Panc1 (cell line): ENCODE measurements around the gene EYS. TPM values are rescaled to one million over a fixed set of nuclear protein-coding genes. Genes with fewer than 3 reads are reported as not detected.

Experiments used
- ATAC-seq: fragments of 200-7000 bp; cut with Tn5 transposase; 2 replicates; pipeline ENCODE4 v1.9.1; 2020; ENCODE audit warnings: mild to moderate bottlenecking, moderate library complexity
- BruUV-seq: library from RNA; stranded (reverse); fragments of 400-500 nt; replicated peaks from 2 replicates; lab custom pipeline; 2021; lab: Mats Ljungman, UMichigan
- CTCF ChIA-PET: fragments of 300-600 bp; sonication (Branson Sonifier 250); formaldehyde crosslinking; loops from one replicate; lab custom pipeline; 2022; ENCODE audit warnings: antibody characterized with exemption; lab: Charles Lee
- POLR2A ChIA-PET: fragments of 300-600 bp; sonication (Branson Sonifier 250); formaldehyde crosslinking; loops from one replicate; lab custom pipeline; 2022; ENCODE audit warnings: antibody characterized with exemption; lab: Charles Lee
- DNase-seq: peaks from one replicate; pipeline ENCODE4 v3.0.0-alpha.2; 2010; ENCODE audit warnings: low read depth, low spot score
- H3K27ac ChIP-seq: 2 replicates; pipeline ENCODE4 v1.5.1; 2011; ENCODE audit warnings: mild to moderate bottlenecking, low read length, inconsistent platforms
- H3K27me3 ChIP-seq: fragments of 200-500 bp; sonication (Bioruptor generic); 2 replicates; pipeline ENCODE4 v1.6.0; 2014; ENCODE audit warnings: low read length, inconsistent platforms; ENCODE audit not compliant: control insufficient read depth, insufficient read depth
- H3K36me3 ChIP-seq: fragments of 200-500 bp; sonication (Bioruptor generic); 2 replicates; pipeline ENCODE4 v1.5.1; 2014; ENCODE audit warnings: inconsistent platforms, mild to moderate bottlenecking, low read length, moderate library complexity; ENCODE audit not compliant: control insufficient read depth, insufficient read depth
- H3K4me1 ChIP-seq: 2 replicates; pipeline ENCODE4 v1.5.1; 2011; ENCODE audit warnings: inconsistent platforms, mild to moderate bottlenecking, low read length, moderate library complexity; ENCODE audit not compliant: control insufficient read depth, insufficient read depth
- H3K4me3 ChIP-seq, 2 experiments: 2 replicates each; pipeline ENCODE4 v1.5.1; 2011 to 2012; ENCODE audit warnings: low read depth in 2 of 2, low read length in 2 of 2, mild to moderate bottlenecking in 2 of 2, inconsistent platforms in 1 of 2, moderate library complexity in 1 of 2
- H3K9me3 ChIP-seq: fragments of 200-500 bp; sonication (Bioruptor generic); 2 replicates; pipeline ENCODE4 v1.5.1; 2014; ENCODE audit warnings: low read depth, mild to moderate bottlenecking, inconsistent platforms, low read length, moderate library complexity; ENCODE audit not compliant: control insufficient read depth, insufficient read depth
- POLR2AphosphoS5 ChIP-seq: IDR thresholded peaks from 2 replicates; pipeline ENCODE4 v1.6.1; 2012; ENCODE audit warnings: mild to moderate bottlenecking, low read depth, low read length, moderate library complexity
- SIN3A ChIP-seq: IDR thresholded peaks from 2 replicates; pipeline ENCODE4 v1.6.1; 2012; ENCODE audit warnings: low read depth, mild to moderate bottlenecking, low read length, moderate library complexity, borderline replicate concordance; ENCODE audit not compliant: insufficient read depth
- TCF7L2 ChIP-seq: IDR thresholded peaks from 2 replicates; pipeline ENCODE4 v1.6.1; 2011; ENCODE audit warnings: mild to moderate bottlenecking, low read depth, low read length, inconsistent platforms
- in situ Hi-C: cut with HindIII; loops from 2 replicates; pipeline ENCODE4 v1.10.0; 2016; ENCODE audit warnings: low sequenced_read_pairs, low pct_unique_long_range_greater_than_20kb
- intact Hi-C: fragments of 100-400 bp; cut with micrococcal nuclease; formaldehyde crosslinking; loops from one replicate; pipeline ENCODE4 v1.10.0; 2022; ENCODE audit not compliant: unreplicated experiment
- total RNA-seq: library from RNA; stranded (reverse); gene quantifications from one replicate; pipeline ENCODE4 v1.2.1, GENCODE V29; 2021; ENCODE audit not compliant: unreplicated experiment
- TF ChIP-seq, protein P1 (sequence below): fragments of 450-650 bp; IDR thresholded peaks from 2 replicates; pipeline ENCODE4 v1.5.1; 2017; ENCODE audit warnings: mild to moderate bottlenecking
- TF ChIP-seq, protein P2 (sequence below), 2 experiments: IDR thresholded peaks; 2 replicates each; pipeline ENCODE4 v1.6.1; 2011 to 2012; ENCODE audit warnings: low read depth in 2 of 2, control low read depth in 1 of 2, low read length in 1 of 2, mild to moderate bottlenecking in 1 of 2, moderate library complexity in 1 of 2; ENCODE audit not compliant: insufficient read depth in 1 of 2

EYS gene
- total RNA-seq, 1 experiment from 2014 or later = not detected

DNA sequence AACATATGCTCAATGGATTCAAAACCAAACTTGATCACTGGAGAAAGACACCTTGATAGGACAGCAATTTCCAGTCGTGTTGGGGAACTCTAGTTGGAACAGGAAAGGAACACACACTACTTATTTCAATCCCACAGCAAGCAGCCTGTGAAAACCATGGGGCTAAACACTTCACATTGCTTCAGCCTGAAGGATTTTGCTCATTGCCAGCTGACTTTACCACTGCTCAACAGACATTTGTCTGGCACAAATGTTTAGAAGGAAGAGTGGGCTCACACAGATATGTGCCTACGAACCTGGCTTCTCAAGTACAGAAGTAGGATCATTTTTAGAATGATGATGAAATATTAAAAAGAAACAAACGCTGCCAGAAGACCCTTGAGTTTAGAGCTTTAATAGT, 1473.3 kb downstream of the EYS start:
- BruUV-seq = no TSS peak
- DNase-seq (no peak), ATAC-seq (no peak)
- H3K27me3 ChIP-seq = no peaks in the 10 kb centered on the region
- no peaks in the 10 kb centered on the region for H3K9me3 ChIP-seq
- TF ChIP-seq, protein P1, sequence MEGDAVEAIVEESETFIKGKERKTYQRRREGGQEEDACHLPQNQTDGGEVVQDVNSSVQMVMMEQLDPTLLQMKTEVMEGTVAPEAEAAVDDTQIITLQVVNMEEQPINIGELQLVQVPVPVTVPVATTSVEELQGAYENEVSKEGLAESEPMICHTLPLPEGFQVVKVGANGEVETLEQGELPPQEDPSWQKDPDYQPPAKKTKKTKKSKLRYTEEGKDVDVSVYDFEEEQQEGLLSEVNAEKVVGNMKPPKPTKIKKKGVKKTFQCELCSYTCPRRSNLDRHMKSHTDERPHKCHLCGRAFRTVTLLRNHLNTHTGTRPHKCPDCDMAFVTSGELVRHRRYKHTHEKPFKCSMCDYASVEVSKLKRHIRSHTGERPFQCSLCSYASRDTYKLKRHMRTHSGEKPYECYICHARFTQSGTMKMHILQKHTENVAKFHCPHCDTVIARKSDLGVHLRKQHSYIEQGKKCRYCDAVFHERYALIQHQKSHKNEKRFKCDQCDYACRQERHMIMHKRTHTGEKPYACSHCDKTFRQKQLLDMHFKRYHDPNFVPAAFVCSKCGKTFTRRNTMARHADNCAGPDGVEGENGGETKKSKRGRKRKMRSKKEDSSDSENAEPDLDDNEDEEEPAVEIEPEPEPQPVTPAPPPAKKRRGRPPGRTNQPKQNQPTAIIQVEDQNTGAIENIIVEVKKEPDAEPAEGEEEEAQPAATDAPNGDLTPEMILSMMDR = no peak
- TF ChIP-seq, protein P2, sequence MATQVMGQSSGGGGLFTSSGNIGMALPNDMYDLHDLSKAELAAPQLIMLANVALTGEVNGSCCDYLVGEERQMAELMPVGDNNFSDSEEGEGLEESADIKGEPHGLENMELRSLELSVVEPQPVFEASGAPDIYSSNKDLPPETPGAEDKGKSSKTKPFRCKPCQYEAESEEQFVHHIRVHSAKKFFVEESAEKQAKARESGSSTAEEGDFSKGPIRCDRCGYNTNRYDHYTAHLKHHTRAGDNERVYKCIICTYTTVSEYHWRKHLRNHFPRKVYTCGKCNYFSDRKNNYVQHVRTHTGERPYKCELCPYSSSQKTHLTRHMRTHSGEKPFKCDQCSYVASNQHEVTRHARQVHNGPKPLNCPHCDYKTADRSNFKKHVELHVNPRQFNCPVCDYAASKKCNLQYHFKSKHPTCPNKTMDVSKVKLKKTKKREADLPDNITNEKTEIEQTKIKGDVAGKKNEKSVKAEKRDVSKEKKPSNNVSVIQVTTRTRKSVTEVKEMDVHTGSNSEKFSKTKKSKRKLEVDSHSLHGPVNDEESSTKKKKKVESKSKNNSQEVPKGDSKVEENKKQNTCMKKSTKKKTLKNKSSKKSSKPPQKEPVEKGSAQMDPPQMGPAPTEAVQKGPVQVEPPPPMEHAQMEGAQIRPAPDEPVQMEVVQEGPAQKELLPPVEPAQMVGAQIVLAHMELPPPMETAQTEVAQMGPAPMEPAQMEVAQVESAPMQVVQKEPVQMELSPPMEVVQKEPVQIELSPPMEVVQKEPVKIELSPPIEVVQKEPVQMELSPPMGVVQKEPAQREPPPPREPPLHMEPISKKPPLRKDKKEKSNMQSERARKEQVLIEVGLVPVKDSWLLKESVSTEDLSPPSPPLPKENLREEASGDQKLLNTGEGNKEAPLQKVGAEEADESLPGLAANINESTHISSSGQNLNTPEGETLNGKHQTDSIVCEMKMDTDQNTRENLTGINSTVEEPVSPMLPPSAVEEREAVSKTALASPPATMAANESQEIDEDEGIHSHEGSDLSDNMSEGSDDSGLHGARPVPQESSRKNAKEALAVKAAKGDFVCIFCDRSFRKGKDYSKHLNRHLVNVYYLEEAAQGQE (IDR thresholded peaks at IDR 0.05; ENCODE audit: insufficient read depth in 1 of 2, low read depth in 2 of 2, low read length in 1 of 2) = no peak
- TF ChIP-seq TCF7L2 = no peak
- no peak for TF ChIP-seq SIN3A
- TF ChIP-seq POLR2AphosphoS5 = no peak
- H3K4me1 ChIP-seq = no peaks in the 10 kb centered on the region
- no peak overlapping the region for H3K4me3 ChIP-seq
- in situ Hi-C loops (no loop called here), intact Hi-C loops (no loop called here)
- no peak overlapping the region for H3K27ac ChIP-seq
- CTCF ChIA-PET = no interaction called here
- POLR2A ChIA-PET = no interaction called here
- H3K36me3 ChIP-seq = no peaks in the 10 kb centered on the region

DNA sequence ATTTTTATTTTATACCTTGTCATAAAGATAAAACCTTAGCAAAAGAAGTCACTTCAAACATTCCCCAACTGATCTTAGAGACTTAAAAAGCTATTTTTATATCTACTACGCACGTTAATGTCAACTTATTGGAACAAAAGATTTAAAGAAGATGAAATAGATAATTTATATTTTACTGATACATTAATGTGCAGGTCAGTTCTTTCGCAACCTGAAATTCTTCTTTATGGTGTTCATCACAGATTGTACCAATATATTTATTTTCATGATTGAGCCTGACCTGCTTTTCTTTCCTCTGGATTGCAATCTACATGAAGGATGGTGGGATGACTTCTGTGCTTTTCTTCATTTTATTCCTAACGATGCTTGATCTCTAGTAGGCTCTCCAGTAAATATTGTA, 1475.1 kb downstream of the EYS start:
- Histone ChIP-seq H3K27ac (no peak overlapping the region), H3K36me3 (no peaks in the 10 kb centered on the region), H3K9me3 (no peaks in the 10 kb centered on the region), H3K4me3 (no peak overlapping the region), H3K27me3 (no peaks in the 10 kb centered on the region), H3K4me1 (no peaks in the 10 kb centered on the region)
- DNase-seq = no peak
- ATAC-seq = no peak
- in situ Hi-C loops (no loop called here), intact Hi-C loops (no loop called here)
- no peak for TF ChIP-seq POLR2AphosphoS5
- BruUV-seq = no TSS peak
- ChIA-PET CTCF (no interaction called here), POLR2A (no interaction called here)

DNA sequence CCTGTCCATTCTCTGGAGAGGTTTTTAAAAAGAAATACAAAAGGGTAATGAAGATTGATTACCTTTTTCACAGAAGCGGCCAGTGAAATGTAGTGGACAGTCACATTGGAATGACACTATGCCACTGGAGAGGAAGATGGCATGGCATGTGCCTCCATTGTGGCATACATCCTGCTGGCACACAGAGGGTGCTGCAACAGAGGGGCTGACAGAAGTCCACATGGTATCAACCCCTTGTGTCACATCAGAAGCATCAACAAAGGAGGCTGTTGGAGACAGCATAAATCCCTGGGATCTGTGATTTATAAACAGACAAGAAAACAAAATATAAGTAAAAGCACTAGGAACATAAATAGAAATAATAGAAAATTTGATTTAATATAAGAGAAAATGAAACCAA, 1476.5 kb downstream of the EYS start:
- intact Hi-C loops = no loop called here
- no peak overlapping the region for H3K4me3 ChIP-seq
- DNase-seq (no peak), ATAC-seq (no peak)
- no peak for TF ChIP-seq POLR2AphosphoS5
- TF ChIP-seq SIN3A = no peak
- no peak for TF ChIP-seq TCF7L2
- TF ChIP-seq, protein P1 = no peak
- TF ChIP-seq, protein P2 (IDR thresholded peaks at IDR 0.05; ENCODE audit: insufficient read depth in 1 of 2, low read depth in 2 of 2, low read length in 1 of 2) = no peak
- no peak overlapping the region for H3K27ac ChIP-seq
- BruUV-seq = no TSS peak
- H3K27me3 ChIP-seq = no peaks in the 10 kb centered on the region
- no peaks in the 10 kb centered on the region for H3K4me1 ChIP-seq
- ChIA-PET CTCF (no interaction called here), POLR2A (no interaction called here)
- in situ Hi-C loops = no loop called here
- H3K36me3 ChIP-seq = no peaks in the 10 kb centered on the region
- no peaks in the 10 kb centered on the region for H3K9me3 ChIP-seq
